ENCODE measurements around the gene SLC16A3.

DNA sequence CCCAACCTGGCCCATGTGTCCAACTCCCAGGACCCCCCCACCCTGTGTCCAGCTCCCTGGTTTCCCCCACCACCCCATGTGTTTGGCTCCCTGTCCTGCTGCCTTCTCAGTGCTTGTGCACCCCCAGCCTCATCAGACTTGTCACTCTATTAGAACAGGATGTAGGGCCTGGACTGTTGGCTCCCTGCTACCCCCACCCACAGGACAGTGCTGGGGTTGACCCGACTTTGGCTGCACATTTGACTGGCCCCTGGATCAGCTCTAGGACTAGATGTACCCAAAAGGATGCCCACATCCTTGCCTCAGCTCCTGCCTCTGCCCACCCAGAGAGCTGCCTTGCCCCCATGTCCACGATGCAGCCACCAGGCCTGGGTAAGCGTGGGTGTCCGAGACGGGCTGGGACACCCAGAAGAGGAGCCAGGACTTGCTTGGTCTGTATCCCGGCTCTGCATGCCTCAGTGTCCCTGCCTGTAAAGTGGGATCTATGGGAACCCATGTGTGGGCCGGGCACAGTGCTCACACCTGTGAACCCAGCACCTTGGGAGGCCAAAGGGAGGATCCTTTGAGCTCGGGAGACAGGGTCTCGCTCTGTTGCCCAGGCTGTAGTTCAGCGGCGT lies 14.7 kb upstream of the SLC16A3 start:
- TF ChIP-seq, protein P1, sequence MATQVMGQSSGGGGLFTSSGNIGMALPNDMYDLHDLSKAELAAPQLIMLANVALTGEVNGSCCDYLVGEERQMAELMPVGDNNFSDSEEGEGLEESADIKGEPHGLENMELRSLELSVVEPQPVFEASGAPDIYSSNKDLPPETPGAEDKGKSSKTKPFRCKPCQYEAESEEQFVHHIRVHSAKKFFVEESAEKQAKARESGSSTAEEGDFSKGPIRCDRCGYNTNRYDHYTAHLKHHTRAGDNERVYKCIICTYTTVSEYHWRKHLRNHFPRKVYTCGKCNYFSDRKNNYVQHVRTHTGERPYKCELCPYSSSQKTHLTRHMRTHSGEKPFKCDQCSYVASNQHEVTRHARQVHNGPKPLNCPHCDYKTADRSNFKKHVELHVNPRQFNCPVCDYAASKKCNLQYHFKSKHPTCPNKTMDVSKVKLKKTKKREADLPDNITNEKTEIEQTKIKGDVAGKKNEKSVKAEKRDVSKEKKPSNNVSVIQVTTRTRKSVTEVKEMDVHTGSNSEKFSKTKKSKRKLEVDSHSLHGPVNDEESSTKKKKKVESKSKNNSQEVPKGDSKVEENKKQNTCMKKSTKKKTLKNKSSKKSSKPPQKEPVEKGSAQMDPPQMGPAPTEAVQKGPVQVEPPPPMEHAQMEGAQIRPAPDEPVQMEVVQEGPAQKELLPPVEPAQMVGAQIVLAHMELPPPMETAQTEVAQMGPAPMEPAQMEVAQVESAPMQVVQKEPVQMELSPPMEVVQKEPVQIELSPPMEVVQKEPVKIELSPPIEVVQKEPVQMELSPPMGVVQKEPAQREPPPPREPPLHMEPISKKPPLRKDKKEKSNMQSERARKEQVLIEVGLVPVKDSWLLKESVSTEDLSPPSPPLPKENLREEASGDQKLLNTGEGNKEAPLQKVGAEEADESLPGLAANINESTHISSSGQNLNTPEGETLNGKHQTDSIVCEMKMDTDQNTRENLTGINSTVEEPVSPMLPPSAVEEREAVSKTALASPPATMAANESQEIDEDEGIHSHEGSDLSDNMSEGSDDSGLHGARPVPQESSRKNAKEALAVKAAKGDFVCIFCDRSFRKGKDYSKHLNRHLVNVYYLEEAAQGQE (IDR thresholded peaks at IDR 0.05; ENCODE audit: insufficient read depth in 1 of 2, low read depth in 2 of 2, low read length in 2 of 2): no peak
- TF ChIP-seq POLR2AphosphoS5 (IDR thresholded peaks at IDR 0.05; ENCODE audit: low read depth, low read length): no peak

All from PFSK-1 (cell line).